Naive B cell (primary cell): ENCODE data around the gene TIE1. TPM values are rescaled to one million over a fixed set of nuclear protein-coding genes. Genes with fewer than 3 reads are reported as not detected.
A peak's percentile ranks its signal among the peaks of the same experiment; 100 is the strongest.

Experiments
- ATAC-seq, 2 donors: fragments of 150-1000 bp; cut with Tn5 transposase; 2 replicates each; pipeline ENCODE4 v1.10.0; 2021; ENCODE audit warnings: low read depth in 2 of 2, mild to moderate bottlenecking in 2 of 2, moderate library complexity in 2 of 2
- DNase-seq: peaks from one replicate; pipeline ENCODE4 v3.0.0; 2022
- H3K27ac Mint-ChIP-seq, 6 donors: one replicate each; pipeline ENCODE4 v1.8.0; 2020 to 2022; ENCODE audit warnings: mild to moderate bottlenecking in 6 of 6, mixed read lengths in 6 of 6, moderate library complexity in 5 of 6, inconsistent platforms in 2 of 6
- H3K27me3 Mint-ChIP-seq, 3 donors: one replicate each; pipeline ENCODE4 v1.8.0; 2021 to 2022; ENCODE audit warnings: mixed read lengths in 3 of 3, mild to moderate bottlenecking in 1 of 3
- H3K36me3 Mint-ChIP-seq, 2 donors: one replicate each; pipeline ENCODE4 v1.8.0; 2020 to 2022; ENCODE audit warnings: mixed read lengths in 2 of 2, inconsistent platforms in 1 of 2, mild to moderate bottlenecking in 1 of 2
- H3K4me1 Mint-ChIP-seq, 3 donors: one replicate each; pipeline ENCODE4 v1.8.0; 2020 to 2022; ENCODE audit warnings: mixed read lengths in 3 of 3, inconsistent platforms in 1 of 3, mild to moderate bottlenecking in 1 of 3, moderate library complexity in 1 of 3
- H3K4me3 Mint-ChIP-seq, 8 donors: one replicate each; pipeline ENCODE4 v1.8.0; 2020 to 2022; ENCODE audit warnings: mild to moderate bottlenecking in 8 of 8, mixed read lengths in 8 of 8, moderate library complexity in 8 of 8, inconsistent platforms in 2 of 8
- H3K9me3 Mint-ChIP-seq, 7 donors: one replicate each; pipeline ENCODE4 v1.8.0; 2020 to 2022; ENCODE audit warnings: mixed read lengths in 7 of 7, mild to moderate bottlenecking in 5 of 7, inconsistent platforms in 2 of 7, moderate library complexity in 1 of 7
- polyA plus RNA-seq, 6 donors: library from polyadenylated mRNA; unstranded; fragments of 300-500 nt; fragmentation: Illumina TruSeq; gene quantifications; one replicate each; pipeline ENCODE4 v1.2.3, GENCODE V29; 2021; ENCODE audit warnings: low read depth in 6 of 6

TIE1 gene
- polyA plus RNA-seq, 6 donors from 2014 or later, result not detected

GRCh38 chr1:43304314-43304681, 3.5 kb downstream of the TIE1 start:
- Mint-ChIP-seq H3K27ac (peak overlapping the region in 1 of 6 donors; percentile 8), H3K4me1 (peaks cover 0 to 5% (median 0%) of the 10 kb centered on the region in 3 donors), H3K9me3 (no peaks in the 10 kb centered on the region), H3K36me3 (no peaks in the 10 kb centered on the region), H3K4me3 (no peak overlapping the region), H3K27me3 (peaks cover 0 to 43% (median 12%) of the 10 kb centered on the region in 3 donors)
- ATAC-seq (no peak), DNase-seq (no peak)

DNA sequence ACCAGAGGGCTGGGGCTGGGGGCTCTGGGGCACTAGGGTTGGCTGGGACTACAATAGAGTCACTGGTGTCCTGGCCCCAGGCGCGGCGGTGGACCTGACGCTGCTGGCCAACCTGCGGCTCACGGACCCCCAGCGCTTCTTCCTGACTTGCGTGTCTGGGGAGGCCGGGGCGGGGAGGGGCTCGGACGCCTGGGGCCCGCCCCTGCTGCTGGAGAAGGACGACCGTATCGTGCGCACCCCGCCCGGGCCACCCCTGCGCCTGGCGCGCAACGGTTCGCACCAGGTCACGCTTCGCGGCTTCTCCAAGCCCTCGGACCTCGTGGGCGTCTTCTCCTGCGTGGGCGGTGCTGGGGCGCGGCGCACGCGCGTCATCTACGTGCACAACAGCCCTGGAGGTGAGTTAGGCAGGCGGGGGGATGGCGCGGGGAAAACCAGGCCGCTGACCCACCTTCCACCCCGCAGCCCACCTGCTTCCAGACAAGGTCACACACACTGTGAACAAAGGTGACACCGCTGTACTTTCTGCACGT, 4.1 kb downstream of the TIE1 start:
- H3K4me1 Mint-ChIP-seq, result peaks cover 0 to 5% (median 0%) of the 10 kb centered on the region in 3 donors
- no peak overlapping the region for H3K4me3 Mint-ChIP-seq
- DNase-seq (no peak), ATAC-seq (no peak)
- no peak overlapping the region for H3K27ac Mint-ChIP-seq
- H3K27me3 Mint-ChIP-seq, result peaks cover 0 to 43% (median 12%) of the 10 kb centered on the region in 3 donors
- no peaks in the 10 kb centered on the region for H3K9me3 Mint-ChIP-seq
- no peaks in the 10 kb centered on the region for H3K36me3 Mint-ChIP-seq

- Mint-ChIP-seq H3K27me3 (peaks cover 0 to 43% (median 12%) of the 10 kb centered on the region in 3 donors), H3K27ac (peak overlapping the region in 2 of 6 donors; percentile 39 to 50), H3K4me3 (no peak overlapping the region), H3K4me1 (peaks cover 0 to 5% (median 0%) of the 10 kb centered on the region in 3 donors), H3K9me3 (no peaks in the 10 kb centered on the region), H3K36me3 (no peaks in the 10 kb centered on the region)
- DNase-seq (no peak), ATAC-seq (no peak)
Observed at GRCh38 chr1:43305461-43305860, 4.7 kb downstream of the TIE1 start.

- Mint-ChIP-seq H3K27me3 (peaks cover 0 to 38% (median 12%) of the 10 kb centered on the region in 3 donors), H3K4me3 (no peak overlapping the region), H3K9me3 (no peaks in the 10 kb centered on the region), H3K36me3 (no peaks in the 10 kb centered on the region), H3K4me1 (peaks cover 0 to 5% (median 0%) of the 10 kb centered on the region in 3 donors), H3K27ac (peak overlapping the region in 3 of 6 donors; percentile 0 to 50 (median 5))
- ATAC-seq (no peak), DNase-seq (no peak)
Observed at GRCh38 chr1:43305926-43306687, 5.3 kb downstream of the TIE1 start.

- Mint-ChIP-seq H3K27ac (no peak overlapping the region), H3K27me3 (peaks cover 0 to 37% (median 12%) of the 10 kb centered on the region in 3 donors), H3K36me3 (no peaks in the 10 kb centered on the region), H3K4me3 (no peak overlapping the region), H3K9me3 (no peaks in the 10 kb centered on the region), H3K4me1 (peaks cover 0 to 5% (median 0%) of the 10 kb centered on the region in 3 donors)
- ATAC-seq (no peak), DNase-seq (no peak)
Observed at GRCh38 chr1:43306688-43307457, 6.1 kb downstream of the TIE1 start.

DNA sequence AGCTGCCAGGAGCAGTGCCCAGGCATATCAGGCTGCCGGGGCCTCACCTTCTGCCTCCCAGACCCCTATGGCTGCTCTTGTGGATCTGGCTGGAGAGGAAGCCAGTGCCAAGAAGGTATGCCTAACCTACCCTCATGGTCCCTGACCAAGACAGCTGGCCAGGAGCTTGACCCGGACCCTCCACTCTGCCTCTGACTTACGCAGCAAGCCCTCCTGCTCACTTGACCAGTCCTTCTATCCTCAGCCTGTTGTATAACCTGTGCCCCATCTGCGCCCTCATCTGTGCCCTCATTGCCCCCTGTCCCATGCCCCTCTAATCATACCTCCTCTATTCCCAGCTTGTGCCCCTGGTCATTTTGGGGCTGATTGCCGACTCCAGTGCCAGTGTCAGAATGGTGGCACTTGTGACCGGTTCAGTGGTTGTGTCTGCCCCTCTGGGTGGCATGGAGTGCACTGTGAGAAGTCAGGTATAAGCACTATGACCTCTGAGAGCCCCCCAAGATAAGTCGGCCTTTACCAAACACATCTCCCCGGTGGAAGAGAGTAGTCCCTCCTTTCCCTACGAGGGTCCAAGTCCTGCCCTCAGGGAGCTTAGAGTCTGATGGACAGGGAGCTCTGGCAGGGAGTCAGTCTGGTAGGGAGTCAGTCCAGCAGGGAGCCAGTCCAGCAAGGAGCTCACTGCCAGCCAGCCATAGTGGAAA, 6.8 kb downstream of the TIE1 start:
- Mint-ChIP-seq H3K4me3 (no peak overlapping the region), H3K27ac (no peak overlapping the region), H3K9me3 (no peaks in the 10 kb centered on the region), H3K36me3 (no peaks in the 10 kb centered on the region), H3K27me3 (peaks cover 0 to 30% (median 12%) of the 10 kb centered on the region in 3 donors), H3K4me1 (peaks cover 0 to 5% (median 0%) of the 10 kb centered on the region in 3 donors)
- ATAC-seq (no peak), DNase-seq (no peak)

DNA sequence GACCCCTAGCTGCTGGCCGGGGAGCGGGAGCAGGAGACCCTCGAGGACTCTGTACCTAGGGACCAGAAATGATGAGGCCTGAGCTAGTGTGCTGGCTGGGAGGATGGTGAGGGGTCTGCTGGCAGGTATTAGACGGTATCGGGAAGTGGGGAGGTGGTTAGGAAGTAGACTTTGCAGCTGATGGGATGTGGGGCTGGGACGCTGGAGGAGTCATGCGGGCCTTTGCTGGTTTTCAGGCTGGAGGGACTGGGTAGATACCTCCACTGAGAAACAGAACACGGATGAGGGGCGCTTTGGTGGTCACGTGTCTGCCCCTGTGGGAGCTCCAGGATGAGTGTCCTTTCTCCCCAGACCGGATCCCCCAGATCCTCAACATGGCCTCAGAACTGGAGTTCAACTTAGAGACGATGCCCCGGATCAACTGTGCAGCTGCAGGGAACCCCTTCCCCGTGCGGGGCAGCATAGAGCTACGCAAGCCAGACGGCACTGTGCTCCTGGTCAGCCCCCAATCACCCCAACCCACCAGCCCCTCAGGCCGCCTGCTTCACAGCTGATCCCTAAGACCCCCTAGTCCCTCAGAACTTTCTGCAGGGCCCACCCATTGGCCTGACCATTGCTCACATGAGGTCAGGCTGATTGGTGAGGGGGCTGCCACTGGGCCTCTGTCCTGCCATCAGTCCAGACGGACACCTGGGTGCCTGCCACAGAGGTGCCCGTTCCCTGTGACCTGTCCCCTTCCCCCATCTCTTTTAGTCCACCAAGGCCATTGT, 8.0 kb downstream of the TIE1 start:
- H3K9me3 Mint-ChIP-seq, result no peaks in the 10 kb centered on the region
- no peaks in the 10 kb centered on the region for H3K36me3 Mint-ChIP-seq
- H3K4me3 Mint-ChIP-seq, result no peak overlapping the region
- DNase-seq (no peak), ATAC-seq (no peak)
- H3K27me3 Mint-ChIP-seq, result peaks cover 0 to 27% (median 12%) of the 10 kb centered on the region in 3 donors
- H3K27ac Mint-ChIP-seq, result no peak overlapping the region
- peaks cover 0 to 5% (median 0%) of the 10 kb centered on the region in 3 donors for H3K4me1 Mint-ChIP-seq

DNA sequence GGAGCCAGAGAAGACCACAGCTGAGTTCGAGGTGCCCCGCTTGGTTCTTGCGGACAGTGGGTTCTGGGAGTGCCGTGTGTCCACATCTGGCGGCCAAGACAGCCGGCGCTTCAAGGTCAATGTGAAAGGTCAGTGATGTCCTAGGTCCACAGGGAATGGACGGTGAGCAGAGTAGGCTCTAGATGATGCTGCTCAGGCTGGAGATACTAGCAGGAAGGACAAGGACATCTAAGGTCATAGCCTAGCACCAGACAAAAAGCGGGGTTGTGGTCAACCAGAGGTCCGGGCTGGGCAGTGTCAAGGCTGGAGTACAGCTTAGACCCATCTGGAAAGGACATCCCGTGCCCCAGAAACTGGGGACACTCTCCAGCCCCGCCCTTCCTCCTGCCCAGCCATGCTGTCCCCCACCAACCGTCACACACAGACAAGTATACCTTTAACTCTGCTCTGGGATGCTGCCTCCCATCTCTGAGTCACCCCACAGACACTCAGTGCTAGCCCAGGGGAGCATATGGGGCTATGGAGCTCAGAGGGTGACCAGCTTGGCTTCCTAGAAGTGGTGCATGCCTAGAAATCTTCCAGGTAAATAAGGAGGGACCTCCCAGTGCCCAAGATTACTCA, 8.7 kb downstream of the TIE1 start:
- no peaks in the 10 kb centered on the region for H3K36me3 Mint-ChIP-seq
- H3K27me3 Mint-ChIP-seq, result peaks cover 0 to 20% (median 6%) of the 10 kb centered on the region in 3 donors
- no peak for ATAC-seq
- H3K4me3 Mint-ChIP-seq, result no peak overlapping the region
- H3K9me3 Mint-ChIP-seq, result no peaks in the 10 kb centered on the region
- DNase-seq, result no peak
- no peak overlapping the region for H3K27ac Mint-ChIP-seq
- H3K4me1 Mint-ChIP-seq, result peaks cover 0 to under 1% (median 0%) of the 10 kb centered on the region in 3 donors

DNA sequence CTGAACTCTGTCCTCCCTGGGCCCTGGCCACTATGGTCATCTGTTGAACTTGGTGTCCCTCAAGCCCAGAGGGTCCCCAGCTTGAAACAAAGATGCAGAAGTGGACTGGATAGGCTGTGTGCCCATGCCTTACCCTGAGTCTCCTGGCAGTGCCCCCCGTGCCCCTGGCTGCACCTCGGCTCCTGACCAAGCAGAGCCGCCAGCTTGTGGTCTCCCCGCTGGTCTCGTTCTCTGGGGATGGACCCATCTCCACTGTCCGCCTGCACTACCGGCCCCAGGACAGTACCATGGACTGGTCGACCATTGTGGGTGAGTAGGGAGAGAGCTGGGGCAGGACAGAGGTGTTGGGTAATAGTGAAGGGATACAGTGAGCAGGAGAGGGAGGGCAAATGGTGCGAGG, 10.7 kb downstream of the TIE1 start:
- ATAC-seq (no peak), DNase-seq (no peak)
- Mint-ChIP-seq H3K27me3 (peaks cover 0 to 14% (median 6%) of the 10 kb centered on the region in 3 donors), H3K27ac (peak overlapping the region in 1 of 6 donors; percentile 56), H3K36me3 (no peaks in the 10 kb centered on the region), H3K9me3 (no peaks in the 10 kb centered on the region), H3K4me3 (no peak overlapping the region), H3K4me1 (no peaks in the 10 kb centered on the region)

DNA sequence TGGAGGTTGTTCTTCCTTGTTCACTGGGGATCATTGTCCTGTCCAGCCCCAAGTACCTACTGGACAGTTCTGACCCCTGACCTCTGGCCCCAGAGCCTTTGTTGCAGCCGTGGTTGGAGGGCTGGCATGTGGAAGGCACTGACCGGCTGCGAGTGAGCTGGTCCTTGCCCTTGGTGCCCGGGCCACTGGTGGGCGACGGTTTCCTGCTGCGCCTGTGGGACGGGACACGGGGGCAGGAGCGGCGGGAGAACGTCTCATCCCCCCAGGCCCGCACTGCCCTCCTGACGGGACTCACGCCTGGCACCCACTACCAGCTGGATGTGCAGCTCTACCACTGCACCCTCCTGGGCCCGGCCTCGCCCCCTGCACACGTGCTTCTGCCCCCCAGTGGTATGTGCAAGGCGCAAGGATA, 11.4 kb downstream of the TIE1 start:
- Mint-ChIP-seq H3K4me1 (no peaks in the 10 kb centered on the region), H3K9me3 (no peaks in the 10 kb centered on the region), H3K27ac (no peak overlapping the region), H3K36me3 (no peaks in the 10 kb centered on the region), H3K4me3 (peak overlapping the region in 1 of 8 donors; percentile 35), H3K27me3 (peaks cover 0 to 11% (median 6%) of the 10 kb centered on the region in 3 donors)
- no peak for ATAC-seq
- no peak for DNase-seq

- ATAC-seq (no peak), DNase-seq (no peak)
- Mint-ChIP-seq H3K4me1 (no peaks in the 10 kb centered on the region), H3K9me3 (peaks cover 0 to under 1% (median 0%) of the 10 kb centered on the region in 7 donors), H3K36me3 (no peaks in the 10 kb centered on the region), H3K27ac (no peak overlapping the region), H3K27me3 (peaks cover 0 to 8% (median 2%) of the 10 kb centered on the region in 3 donors), H3K4me3 (peak overlapping the region in 1 of 8 donors; percentile 35)
Observed at GRCh38 chr1:43312663-43313515, 12.1 kb downstream of the TIE1 start.
